ENCODE data around the gene PCDHGA1.

Gene PCDHGA1

GRCh38 chr5:141514330-141515133 lies 184.2 kb downstream of the PCDHGA1 start:
- no peak for DNase-seq (ENCODE audit: low spot score)

DNA sequence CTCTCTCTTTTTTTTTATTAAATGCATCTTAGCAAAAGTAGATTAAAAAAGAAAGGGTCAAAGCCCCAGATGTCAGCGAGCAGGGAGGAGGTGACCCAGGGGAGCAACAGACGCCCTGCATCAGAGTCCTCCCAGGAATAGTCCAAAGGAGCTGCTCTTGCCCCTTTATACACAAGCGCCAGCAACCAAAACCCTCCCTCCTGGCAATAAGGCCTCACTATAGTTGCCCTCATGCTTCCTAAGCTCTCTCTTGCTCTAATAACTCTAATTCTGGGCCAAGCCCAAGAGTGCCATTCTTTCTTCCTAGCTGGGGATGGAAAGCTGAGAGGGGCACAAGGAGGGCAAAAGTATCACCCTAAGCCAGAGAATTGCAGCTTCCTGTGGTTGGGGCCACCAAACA lies 184.8 kb downstream of the PCDHGA1 start:
- no peak for DNase-seq (ENCODE audit: low spot score)

GRCh38 chr5:141515946-141516671 lies 185.8 kb downstream of the PCDHGA1 start:
- DNase-seq (ENCODE audit: low spot score) = no peak

GRCh38 chr5:141516672-141517025 lies 186.3 kb downstream of the PCDHGA1 start:
- no peak for DNase-seq (ENCODE audit: low spot score)

- DNase-seq (ENCODE audit: low spot score) = no peak
Measured at GRCh38 chr5:141517312-141517711, 187.0 kb downstream of the PCDHGA1 start.

- no peak for DNase-seq (ENCODE audit: low spot score)
Measured at GRCh38 chr5:141517880-141518617, 187.7 kb downstream of the PCDHGA1 start.

- no peak for DNase-seq (ENCODE audit: low spot score)
Measured at GRCh38 chr5:141518618-141519015, 188.3 kb downstream of the PCDHGA1 start.

- DNase-seq (ENCODE audit: low spot score) = no peak
Measured at GRCh38 chr5:141519605-141520565, 189.6 kb downstream of the PCDHGA1 start.

- DNase-seq (ENCODE audit: low spot score) = peak; percentile 23
Measured at GRCh38 chr5:141521244-141521781, 191.0 kb downstream of the PCDHGA1 start.

DNA sequence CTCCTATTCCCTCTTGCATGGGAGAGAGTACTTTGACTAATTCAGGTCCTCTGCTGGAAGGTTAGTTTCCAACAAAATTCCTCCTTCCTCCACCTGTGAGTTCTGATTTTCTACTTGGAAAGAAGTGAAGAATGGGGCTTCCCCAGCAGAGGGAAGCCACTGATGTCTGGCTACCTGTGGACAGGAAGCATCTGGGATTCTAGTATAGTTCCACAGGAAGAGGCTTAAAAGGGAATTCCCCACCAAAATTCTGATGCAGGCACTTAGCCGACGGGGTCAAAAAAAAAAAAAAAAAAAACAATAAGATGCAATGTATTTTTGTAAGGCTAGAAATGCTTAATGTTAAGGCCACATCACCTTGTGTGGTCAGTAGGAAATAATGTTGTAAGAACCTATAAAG lies 192.0 kb downstream of the PCDHGA1 start:
- no peak for DNase-seq (ENCODE audit: low spot score)

DNA sequence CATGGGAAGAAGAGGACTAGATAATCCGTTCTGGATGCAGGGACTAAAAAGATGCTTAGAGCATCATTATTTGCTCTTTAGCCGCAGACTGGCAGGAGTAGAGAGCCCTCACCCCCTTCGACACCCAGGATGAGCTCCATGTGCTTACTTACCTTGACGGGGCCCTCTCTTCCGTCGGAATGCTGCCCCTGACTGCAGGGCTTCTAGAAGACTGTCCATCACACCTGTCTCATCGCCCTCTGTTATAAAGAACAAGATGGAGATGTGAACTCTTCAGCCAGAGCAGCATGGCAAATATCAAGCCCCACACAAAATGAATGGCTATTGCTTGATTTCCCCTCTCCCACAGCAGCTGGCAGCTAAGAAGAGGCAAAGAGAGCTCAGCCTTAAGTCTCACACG lies 193.7 kb downstream of the PCDHGA1 start:
- no peak for DNase-seq (ENCODE audit: low spot score)

DNA sequence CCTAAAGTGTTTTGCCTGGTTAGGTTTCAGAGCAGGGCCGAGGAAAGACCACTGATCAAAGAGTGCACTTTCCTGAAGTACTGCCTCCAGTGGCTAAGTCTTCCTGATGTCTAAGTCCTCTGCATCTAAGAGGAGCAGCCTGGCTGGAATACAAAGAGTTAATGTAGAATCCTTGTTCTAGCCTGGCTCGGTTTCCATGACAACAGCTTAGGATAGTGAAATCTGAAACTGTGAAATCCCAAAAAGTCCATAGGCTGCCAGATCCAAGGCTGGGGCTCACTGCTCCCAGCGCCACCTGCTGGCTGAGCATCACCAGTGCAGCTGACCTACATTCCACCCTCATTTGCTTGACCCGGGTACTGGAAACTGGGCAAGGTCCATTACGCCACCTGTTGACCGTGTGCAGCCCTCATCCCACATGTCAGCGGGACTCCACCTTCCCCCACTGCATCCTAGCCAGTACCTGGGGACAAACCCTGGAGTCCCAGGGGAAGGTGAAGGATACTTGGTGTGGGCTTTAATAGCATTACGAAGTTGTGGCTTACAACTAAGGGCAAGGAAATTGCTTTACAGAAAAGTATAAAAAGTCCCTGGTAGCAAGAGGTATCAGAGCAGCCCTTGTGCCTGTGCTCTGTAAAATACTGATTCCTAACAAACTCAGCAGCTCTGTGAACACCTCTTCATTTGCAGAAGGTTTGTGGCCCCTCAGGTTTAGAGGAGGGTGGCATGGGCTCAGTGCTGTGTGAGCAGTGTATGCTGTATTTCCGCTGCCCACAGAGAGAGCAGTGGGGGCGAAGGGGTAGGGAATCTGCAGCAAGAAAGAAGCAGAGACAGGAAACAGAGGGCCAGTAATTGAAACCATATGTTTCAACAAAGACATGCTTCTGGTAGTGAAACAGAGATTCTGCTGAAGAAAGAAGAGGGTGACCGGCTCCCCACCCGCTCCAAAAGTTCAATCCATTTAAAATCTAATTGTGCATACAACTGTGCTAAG lies 194.6 kb downstream of the PCDHGA1 start:
- peak; percentile 53 for DNase-seq (ENCODE audit: low spot score)

- DNase-seq (ENCODE audit: low spot score) = no peak
Measured at GRCh38 chr5:141525653-141526052, 195.3 kb downstream of the PCDHGA1 start.

GRCh38 chr5:141527426-141527825 lies 197.1 kb downstream of the PCDHGA1 start:
- no peak for DNase-seq (ENCODE audit: low spot score)

GRCh38 chr5:141528291-141528984 lies 198.1 kb downstream of the PCDHGA1 start:
- no peak for DNase-seq (ENCODE audit: low spot score)

DNA sequence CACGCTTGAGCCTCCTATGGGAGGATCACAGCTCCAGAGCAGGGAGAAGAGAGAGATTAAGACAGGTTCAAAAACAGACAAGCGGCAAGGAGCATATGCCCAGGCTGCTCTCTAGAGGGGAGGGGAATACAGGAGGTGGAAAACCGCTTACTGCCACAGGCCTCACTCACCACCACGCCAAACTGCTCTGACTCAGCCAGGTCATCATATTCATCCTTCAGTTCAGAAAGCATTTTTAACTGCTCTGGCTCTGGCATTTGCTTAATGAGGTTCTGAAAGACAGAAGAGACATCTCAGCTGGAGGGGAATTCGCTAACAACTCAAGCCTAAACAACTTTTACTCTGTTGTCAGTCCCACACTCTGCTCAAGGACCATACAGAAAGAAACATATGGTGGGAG lies 198.7 kb downstream of the PCDHGA1 start:
- DNase-seq (ENCODE audit: low spot score) = no peak

GRCh38 chr5:141529873-141530272 lies 199.6 kb downstream of the PCDHGA1 start:
- DNase-seq (ENCODE audit: low spot score) = no peak

- DNase-seq (ENCODE audit: low spot score) = no peak
Measured at GRCh38 chr5:141532726-141533125, 202.4 kb downstream of the PCDHGA1 start.

- DNase-seq (ENCODE audit: low spot score) = no peak
Measured at GRCh38 chr5:141533897-141534296, 203.6 kb downstream of the PCDHGA1 start.

Measured in CD4-positive, alpha-beta T cell treated with Interleukin-2 at 100 ng/mL for 4 hours (primary cell).